Measurements from ENCODE around the gene WRAP73.

The WRAP73 gene

DNA sequence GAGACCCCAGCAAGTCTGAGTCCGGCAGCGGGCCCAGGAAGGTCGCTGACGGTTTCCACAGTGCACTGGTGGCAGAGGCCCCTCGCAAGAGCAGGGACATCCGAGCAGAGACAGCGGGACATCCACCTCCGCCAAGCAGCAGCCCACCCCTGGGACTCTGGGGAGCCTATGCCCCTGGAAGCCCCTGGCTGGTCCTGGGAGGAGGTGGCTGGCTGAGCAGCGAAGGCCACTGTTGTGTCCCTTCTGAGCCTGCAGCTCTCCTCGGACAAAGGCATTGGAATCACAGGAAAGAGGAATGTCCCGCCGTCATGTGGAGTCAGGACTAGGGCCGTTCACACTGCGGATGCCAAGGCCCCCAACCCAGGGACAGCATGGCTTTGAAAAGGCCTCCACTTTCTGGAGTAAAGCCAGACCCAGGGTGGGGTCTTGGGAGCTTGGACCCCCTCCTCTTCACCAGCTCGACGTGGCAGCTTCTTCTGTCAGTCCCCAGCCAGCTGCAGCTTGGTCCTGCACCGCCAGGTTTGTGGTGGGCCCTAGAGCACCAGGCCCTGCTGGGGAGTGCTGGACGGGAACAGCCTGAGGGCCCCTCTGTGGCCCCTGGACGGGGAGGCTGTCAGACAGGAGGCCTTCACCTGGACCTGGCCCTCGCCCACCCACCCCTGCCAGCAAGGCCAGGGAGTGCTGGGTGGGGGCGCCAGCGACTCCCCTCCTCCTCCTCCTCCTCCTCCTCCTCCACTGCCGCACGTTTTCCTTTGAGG, 40.0 kb downstream of the WRAP73 start:
- peaks cover 25% of the 10 kb centered on the region for H3K4me1 ChIP-seq (ENCODE audit: control insufficient read depth, insufficient read depth, low read depth, low read length)
- H2AFZ ChIP-seq (ENCODE audit: low read depth, low read length): no peak overlapping the region
- no peaks in the 10 kb centered on the region for H3K36me3 ChIP-seq (ENCODE audit: control insufficient read depth in 1 of 2, insufficient read depth in 2 of 2, low read depth in 1 of 2, low read length in 2 of 2)
- H2AK5ac ChIP-seq (ENCODE audit: low read length, severe bottlenecking): no peak overlapping the region
- no peak overlapping the region for H3K14ac ChIP-seq (ENCODE audit: low read length in 2 of 2)
- no peak overlapping the region for H2BK5ac ChIP-seq (ENCODE audit: low read depth, low read length, poor library complexity, severe bottlenecking)
- no peaks in the 10 kb centered on the region for H3K9me3 ChIP-seq (ENCODE audit: control insufficient read depth, low read length)
- no peak overlapping the region for H2BK12ac ChIP-seq (ENCODE audit: low read length in 2 of 2)
- no peaks in the 10 kb centered on the region for H3K79me1 ChIP-seq (replicated peaks; ENCODE audit: low read length, poor library complexity, severe bottlenecking)
- no peak overlapping the region for H3K4me3 ChIP-seq (ENCODE audit: insufficient read depth in 1 of 2, low read depth in 1 of 2, low read length in 2 of 2)
- H3K23ac ChIP-seq (ENCODE audit: low read length in 2 of 2): no peak overlapping the region
- no peak overlapping the region for H3K18ac ChIP-seq (ENCODE audit: low read depth in 1 of 2, low read length in 2 of 2)
- no peak overlapping the region for H3K4ac ChIP-seq (ENCODE audit: low read depth in 1 of 2, low read length in 2 of 2)
- H2BK15ac ChIP-seq (ENCODE audit: low read depth, poor library complexity, severe bottlenecking): no peak overlapping the region
- H3K27me3 ChIP-seq (ENCODE audit: control insufficient read depth in 1 of 2, insufficient read depth in 1 of 2, low read length in 2 of 2): peaks cover 68 to 85% of the 10 kb centered on the region in 2 experiments
- 60% methylated on average over 24 of the region's 24 CpGs for WGBS
- no peak overlapping the region for H3K4me2 ChIP-seq (ENCODE audit: low read length, poor library complexity, severe bottlenecking)
- no peak overlapping the region for H3K27ac ChIP-seq (ENCODE audit: low read length, poor library complexity, severe bottlenecking)
- H4K8ac ChIP-seq (ENCODE audit: low read length): no peak overlapping the region
- H2BK120ac ChIP-seq (ENCODE audit: low read depth, low read length): no peak overlapping the region
- no peak for DNase-seq
- no peak overlapping the region for H3K9ac ChIP-seq (ENCODE audit: low read length)
- no peak overlapping the region for H4K91ac ChIP-seq (ENCODE audit: low read length)

DNA sequence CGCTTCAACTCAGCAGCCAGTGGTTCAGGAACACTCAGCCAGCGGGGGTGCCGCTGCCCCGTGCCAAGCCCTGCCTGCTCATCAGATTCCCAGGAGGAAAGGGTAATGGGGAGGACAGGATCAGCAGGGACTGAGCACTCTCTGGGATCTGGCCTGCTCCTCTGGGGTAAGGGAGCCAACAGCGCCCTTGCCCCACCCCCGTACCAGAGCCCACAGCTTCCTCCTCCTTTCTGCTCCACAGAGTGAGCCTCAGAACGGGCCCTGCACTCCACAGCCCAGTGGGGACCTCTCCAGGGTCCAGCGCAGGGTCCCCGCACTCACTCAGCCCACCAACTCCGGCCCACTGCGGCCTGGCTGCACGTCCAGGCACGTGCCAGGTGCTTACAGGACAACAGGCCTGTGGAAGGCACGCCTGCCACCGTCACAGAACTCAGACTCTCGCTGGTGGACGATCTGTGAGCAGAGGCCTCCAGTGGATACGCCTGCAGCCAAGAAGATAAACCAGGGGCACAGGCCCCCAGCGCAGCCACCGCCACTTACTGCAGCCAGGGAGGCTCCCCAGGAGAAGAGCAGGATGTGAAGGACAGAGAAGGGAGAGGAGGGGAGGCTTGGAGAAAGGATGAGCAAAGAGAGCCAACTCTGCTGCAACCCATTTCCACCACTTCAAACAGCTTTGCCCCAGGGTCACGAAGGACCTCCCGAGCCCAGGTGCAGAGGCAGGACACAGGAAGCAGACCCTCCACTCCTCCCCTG, 40.7 kb downstream of the WRAP73 start:
- H3K9me3 ChIP-seq (ENCODE audit: control insufficient read depth, low read length): no peaks in the 10 kb centered on the region
- no peak overlapping the region for H3K14ac ChIP-seq (ENCODE audit: low read length in 2 of 2)
- WGBS: 76% methylated on average over 20 of the region's 22 CpGs

DNA sequence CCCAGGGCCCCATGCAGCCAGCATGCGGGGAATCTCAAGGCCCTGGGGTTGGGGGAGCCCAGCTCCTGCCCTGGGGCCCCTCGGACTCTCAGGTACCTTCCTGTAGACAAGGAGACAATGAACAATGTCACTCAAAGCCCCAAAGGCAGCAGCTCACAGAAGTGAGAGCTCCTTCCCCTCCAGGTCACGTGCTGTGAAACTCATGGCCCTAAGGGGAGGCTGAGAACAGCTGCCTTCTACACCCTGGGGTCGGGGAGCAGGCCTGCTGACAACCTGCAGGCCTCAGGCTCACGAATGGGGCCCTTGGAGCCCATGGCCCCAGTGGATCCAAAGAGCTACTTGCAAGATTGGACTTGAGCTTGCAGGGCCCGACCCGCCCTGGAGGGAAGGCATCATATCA, 41.7 kb downstream of the WRAP73 start:
- no peak overlapping the region for H3K27ac ChIP-seq (ENCODE audit: low read length, poor library complexity, severe bottlenecking)
- no peak overlapping the region for H2BK5ac ChIP-seq (ENCODE audit: low read depth, low read length, poor library complexity, severe bottlenecking)
- no peak overlapping the region for H2BK12ac ChIP-seq (ENCODE audit: low read length in 2 of 2)
- no peak overlapping the region for H3K9ac ChIP-seq (ENCODE audit: low read length)
- H4K91ac ChIP-seq (ENCODE audit: low read length): no peak overlapping the region
- H2AK5ac ChIP-seq (ENCODE audit: low read length, severe bottlenecking): no peak overlapping the region
- peaks cover 75 to 79% of the 10 kb centered on the region in 2 experiments for H3K27me3 ChIP-seq (ENCODE audit: control insufficient read depth in 1 of 2, insufficient read depth in 1 of 2, low read length in 2 of 2)
- WGBS: 78% methylated on average over 7 of the region's 7 CpGs
- H4K8ac ChIP-seq (ENCODE audit: low read length): no peak overlapping the region
- no peak overlapping the region for H2BK15ac ChIP-seq (ENCODE audit: low read depth, poor library complexity, severe bottlenecking)
- no peak overlapping the region for H3K23ac ChIP-seq (ENCODE audit: low read length in 2 of 2)
- no peak overlapping the region for H3K14ac ChIP-seq (ENCODE audit: low read length in 2 of 2)
- peaks cover 0 to 4% of the 10 kb centered on the region in 2 experiments for H3K36me3 ChIP-seq (ENCODE audit: control insufficient read depth in 1 of 2, insufficient read depth in 2 of 2, low read depth in 1 of 2, low read length in 2 of 2)
- H3K4me3 ChIP-seq (ENCODE audit: insufficient read depth in 1 of 2, low read depth in 1 of 2, low read length in 2 of 2): no peak overlapping the region
- H3K79me1 ChIP-seq (replicated peaks; ENCODE audit: low read length, poor library complexity, severe bottlenecking): no peaks in the 10 kb centered on the region
- no peaks in the 10 kb centered on the region for H3K9me3 ChIP-seq (ENCODE audit: control insufficient read depth, low read length)
- peaks cover 17% of the 10 kb centered on the region for H3K4me1 ChIP-seq (ENCODE audit: control insufficient read depth, insufficient read depth, low read depth, low read length)
- H2BK120ac ChIP-seq (ENCODE audit: low read depth, low read length): no peak overlapping the region
- no peak for DNase-seq
- H3K18ac ChIP-seq (ENCODE audit: low read depth in 1 of 2, low read length in 2 of 2): no peak overlapping the region
- no peak overlapping the region for H3K4ac ChIP-seq (ENCODE audit: low read depth in 1 of 2, low read length in 2 of 2)
- H3K4me2 ChIP-seq (ENCODE audit: low read length, poor library complexity, severe bottlenecking): no peak overlapping the region
- no peak overlapping the region for H2AFZ ChIP-seq (ENCODE audit: low read depth, low read length)

More for the DNA sequence above, 40.7 kb downstream of the WRAP73 start:
- peaks cover 25% of the 10 kb centered on the region for H3K4me1 ChIP-seq (ENCODE audit: control insufficient read depth, insufficient read depth, low read depth, low read length)
- no peak overlapping the region for H4K8ac ChIP-seq (ENCODE audit: low read length)
- H4K91ac ChIP-seq (ENCODE audit: low read length): no peak overlapping the region
- H3K18ac ChIP-seq (ENCODE audit: low read depth in 1 of 2, low read length in 2 of 2): no peak overlapping the region
- no peak overlapping the region for H3K4me3 ChIP-seq (ENCODE audit: insufficient read depth in 1 of 2, low read depth in 1 of 2, low read length in 2 of 2)
- no peak overlapping the region for H3K27ac ChIP-seq (ENCODE audit: low read length, poor library complexity, severe bottlenecking)
- H2BK5ac ChIP-seq (ENCODE audit: low read depth, low read length, poor library complexity, severe bottlenecking): no peak overlapping the region
- no peak overlapping the region for H3K9ac ChIP-seq (ENCODE audit: low read length)
- peaks cover 72 to 82% of the 10 kb centered on the region in 2 experiments for H3K27me3 ChIP-seq (ENCODE audit: control insufficient read depth in 1 of 2, insufficient read depth in 1 of 2, low read length in 2 of 2)
- H3K4ac ChIP-seq (ENCODE audit: low read depth in 1 of 2, low read length in 2 of 2): no peak overlapping the region
- H3K4me2 ChIP-seq (ENCODE audit: low read length, poor library complexity, severe bottlenecking): no peak overlapping the region
- no peak overlapping the region for H2BK15ac ChIP-seq (ENCODE audit: low read depth, poor library complexity, severe bottlenecking)
- H2BK12ac ChIP-seq (ENCODE audit: low read length in 2 of 2): no peak overlapping the region
- H3K79me1 ChIP-seq (replicated peaks; ENCODE audit: low read length, poor library complexity, severe bottlenecking): no peaks in the 10 kb centered on the region
- H3K23ac ChIP-seq (ENCODE audit: low read length in 2 of 2): no peak overlapping the region
- H3K36me3 ChIP-seq (ENCODE audit: control insufficient read depth in 1 of 2, insufficient read depth in 2 of 2, low read depth in 1 of 2, low read length in 2 of 2): peaks cover 0 to 4% of the 10 kb centered on the region in 2 experiments
- DNase-seq: no peak
- H2BK120ac ChIP-seq (ENCODE audit: low read depth, low read length): no peak overlapping the region
- no peak overlapping the region for H2AFZ ChIP-seq (ENCODE audit: low read depth, low read length)
- no peak overlapping the region for H2AK5ac ChIP-seq (ENCODE audit: low read length, severe bottlenecking)

DNA sequence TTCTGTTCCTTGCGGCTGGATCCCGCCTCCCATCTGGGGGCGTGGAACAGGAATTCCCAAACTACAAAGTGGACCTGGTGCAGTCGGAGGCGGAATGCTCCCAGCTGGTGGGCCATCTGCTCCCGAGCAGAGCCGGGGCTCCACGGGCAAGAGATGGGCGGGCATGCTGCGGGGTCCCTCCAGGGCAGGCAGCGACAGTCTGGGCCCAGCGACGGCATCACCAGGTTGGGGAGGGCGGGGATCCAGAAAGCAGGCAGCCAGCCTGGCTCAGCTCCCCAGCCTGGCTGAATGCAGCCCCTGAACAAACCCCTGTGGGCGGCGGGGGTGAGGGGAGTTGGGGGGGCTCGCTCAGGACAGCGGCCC, 42.2 kb downstream of the WRAP73 start:
- Histone ChIP-seq H2BK12ac (ENCODE audit: low read length in 2 of 2) (no peak overlapping the region), H4K8ac (ENCODE audit: low read length) (no peak overlapping the region), H2AFZ (ENCODE audit: low read depth, low read length) (no peak overlapping the region), H2BK120ac (ENCODE audit: low read depth, low read length) (no peak overlapping the region), H3K9me3 (ENCODE audit: control insufficient read depth, low read length) (no peaks in the 10 kb centered on the region), H3K4me2 (ENCODE audit: low read length, poor library complexity, severe bottlenecking) (no peak overlapping the region), H4K91ac (ENCODE audit: low read length) (no peak overlapping the region), H3K27me3 (ENCODE audit: control insufficient read depth in 1 of 2, insufficient read depth in 1 of 2, low read length in 2 of 2) (peaks cover 71 to 74% of the 10 kb centered on the region in 2 experiments), H3K4me1 (ENCODE audit: control insufficient read depth, insufficient read depth, low read depth, low read length) (peaks cover 14% of the 10 kb centered on the region), H2AK5ac (ENCODE audit: low read length, severe bottlenecking) (no peak overlapping the region), H3K4me3 (ENCODE audit: insufficient read depth in 1 of 2, low read depth in 1 of 2, low read length in 2 of 2) (no peak overlapping the region), H3K27ac (ENCODE audit: low read length, poor library complexity, severe bottlenecking) (no peak overlapping the region), H3K23ac (ENCODE audit: low read length in 2 of 2) (no peak overlapping the region), H3K36me3 (ENCODE audit: control insufficient read depth in 1 of 2, insufficient read depth in 2 of 2, low read depth in 1 of 2, low read length in 2 of 2) (peaks cover 0 to 4% of the 10 kb centered on the region in 2 experiments), H2BK15ac (ENCODE audit: low read depth, poor library complexity, severe bottlenecking) (no peak overlapping the region), H2BK5ac (ENCODE audit: low read depth, low read length, poor library complexity, severe bottlenecking) (no peak overlapping the region), H3K4ac (ENCODE audit: low read depth in 1 of 2, low read length in 2 of 2) (no peak overlapping the region), H3K18ac (ENCODE audit: low read depth in 1 of 2, low read length in 2 of 2) (no peak overlapping the region), H3K9ac (ENCODE audit: low read length) (no peak overlapping the region), H3K14ac (ENCODE audit: low read length in 2 of 2) (no peak overlapping the region), H3K79me1 (replicated peaks; ENCODE audit: low read length, poor library complexity, severe bottlenecking) (no peaks in the 10 kb centered on the region)
- WGBS: 91% methylated on average over 18 of the region's 18 CpGs
- no peak for DNase-seq

Data from mesenchymal stem cell (in vitro differentiated cells and primary cell).